Stomach (tissue), 9 donors: ENCODE results near the gene EIF3J. TPM values are rescaled to one million over a fixed set of nuclear protein-coding genes. Genes with fewer than 3 reads are reported as not detected.

Source experiments
- DNase-seq, 2 donors: peaks; one replicate each; pipeline versions ENCODE4 v3.0.0 to v3.0.0-alpha.2; 2013 to 2019
- H3K27ac ChIP-seq, 5 donors: fragments of 200-600 bp in 4 of 5; sonication (generic) in 4 of 5; one replicate each; pipeline ENCODE4 v1.5.1; 2013 to 2019; ENCODE audit warnings: mild to moderate bottlenecking in 1 of 5, moderate library complexity in 1 of 5
- H3K27me3 ChIP-seq, 3 donors: fragments of 200-600 bp; sonication (generic); one replicate each; pipeline ENCODE4 v1.5.1; 2017 to 2019; ENCODE audit warnings: mixed run types in 1 of 3
- H3K36me3 ChIP-seq, 4 donors: fragments of 200-600 bp; sonication (generic); 1 replicate in 3 of 4; 2 replicates in 1 of 4; pipeline ENCODE4 v1.5.1; 2016 to 2019
- H3K4me1 ChIP-seq, 4 donors: fragments of 200-600 bp; sonication (generic); one replicate each; pipeline ENCODE4 v1.5.1; 2016 to 2019
- H3K4me3 ChIP-seq, 4 donors: fragments of 200-600 bp; sonication (generic) in 3 of 4; one replicate each; pipeline ENCODE4 v1.5.1; 2016 to 2019; ENCODE audit warnings: mild to moderate bottlenecking in 1 of 4
- H3K9me3 ChIP-seq, 4 donors: fragments of 200-600 bp; sonication (generic); one replicate each; pipeline ENCODE4 v1.5.1; 2016 to 2019
- CTCF ChIP-seq, 7 experiments: fragments of 450-650 bp in 4 of 7; fragments of 200-600 bp in 3 of 7; sonication (generic) in 3 of 7; IDR thresholded peaks; one replicate each; pipeline ENCODE4 v1.5.1; 2016 to 2019; ENCODE audit warnings: antibody characterized with exemption in 7 of 7, control low read depth in 2 of 7, mild to moderate bottlenecking in 1 of 7
- EP300 ChIP-seq: sonication (generic); formaldehyde crosslinking; IDR thresholded peaks from one replicate; pipeline ENCODE4 v1.6.1; 2017; ENCODE audit warnings: antibody characterized with exemption
- POLR2A ChIP-seq, 4 donors: fragments of 450-650 bp; IDR thresholded peaks; one replicate each; pipeline ENCODE4 v1.6.1; 2016; ENCODE audit warnings: antibody characterized with exemption in 4 of 4, control low read depth in 2 of 4, mild to moderate bottlenecking in 1 of 4, moderate library complexity in 1 of 4
- POLR2AphosphoS5 ChIP-seq, 3 donors: sonication (generic); formaldehyde crosslinking; IDR thresholded peaks; one replicate each; pipeline ENCODE4 v1.6.1; 2016; ENCODE audit warnings: antibody characterized with exemption in 3 of 3
- WGBS, 5 donors: extraction: QIAGEN DNeasy Blood & Tissue Kit in 3 of 5; methylation state at CpG; one replicate each; pipeline versions ENCODE4 v1.1.5 to v1.1.7; 2013 to 2018; 5-methylcytosine and 5-hydroxymethylcytosine counted together
- intact Hi-C: fragments of 100-400 bp; cut with DNase I; formaldehyde crosslinking; loops from one replicate; pipeline ENCODE4 v1.15.1; 2023; ENCODE audit warnings: low total_unique reads
- polyA plus RNA-seq, 3 donors: library from polyadenylated mRNA; stranded (reverse); fragments of 200-250 nt; gene quantifications; one replicate each; pipeline ENCODE4 v1.2.3, GENCODE V29; 2013
- total RNA-seq, 5 donors: library from RNA; depleted of rRNA; stranded (reverse); fragments of >200 nt; gene quantifications; one replicate each; pipeline versions ENCODE4 v1.1.0 to v1.2.3, GENCODE V29; 2014 to 2016
- donor health status: healthy with polysubstance abuse.
- donor health status: Bipolar disorder and iron deficiency.
- donor health status: healthy.

The EIF3J gene
- total and polyA plus RNA-seq, 8 donors = 41.5 to 100 (median 49.0) TPM

- Histone ChIP-seq H3K9me3 (peaks cover 0 to 7% (median 4%) of the 10 kb centered on the region in 4 donors), H3K4me3 (no peak overlapping the region), H3K27me3 (no peaks in the 10 kb centered on the region), H3K4me1 (no peaks in the 10 kb centered on the region), H3K36me3 (peaks cover 59 to 100% (median 100%) of the 10 kb centered on the region in 4 donors), H3K27ac (no peak overlapping the region)
- TF ChIP-seq POLR2A (IDR thresholded peaks at IDR 0.05) (no peak), POLR2AphosphoS5 (IDR thresholded peaks at IDR 0.05) (no peak), EP300 (no peak), CTCF (IDR thresholded peaks at IDR 0.05) (no peak)
- intact Hi-C loops = no loop called here
- no peak for DNase-seq
- 96 to 99% (median 98%) methylated on average over 8 of the region's 8 CpGs for WGBS, 5 donors
Observed at GRCh38 chr15:44565387-44566154, 28.6 kb downstream of the EIF3J start.

- H3K4me3 ChIP-seq = no peak overlapping the region
- intact Hi-C loops = no loop called here
- WGBS, 5 donors = 96 to 100% (median 97%) methylated on average over 4 of the region's 4 CpGs
- H3K36me3 ChIP-seq = peaks cover 53 to 100% (median 100%) of the 10 kb centered on the region in 4 donors
- TF ChIP-seq POLR2A (IDR thresholded peaks at IDR 0.05) = no peak
- no peak for TF ChIP-seq POLR2AphosphoS5 (IDR thresholded peaks at IDR 0.05)
- TF ChIP-seq EP300 = no peak
- no peak for TF ChIP-seq CTCF (IDR thresholded peaks at IDR 0.05)
- H3K9me3 ChIP-seq = peaks cover 0 to 7% (median 4%) of the 10 kb centered on the region in 4 donors
- DNase-seq = no peak
- H3K27ac ChIP-seq = no peak overlapping the region
- no peaks in the 10 kb centered on the region for H3K4me1 ChIP-seq
- no peaks in the 10 kb centered on the region for H3K27me3 ChIP-seq
Observed at GRCh38 chr15:44566155-44566540, 29.2 kb downstream of the EIF3J start.

GRCh38 chr15:44568338-44568737 is 31.4 kb downstream of the EIF3J start:
- Histone ChIP-seq H3K36me3 (peaks cover 55 to 100% (median 98%) of the 10 kb centered on the region in 4 donors), H3K4me3 (no peak overlapping the region), H3K27me3 (no peaks in the 10 kb centered on the region), H3K27ac (no peak overlapping the region), H3K4me1 (no peaks in the 10 kb centered on the region), H3K9me3 (peaks cover 0 to 7% (median 4%) of the 10 kb centered on the region in 4 donors)
- TF ChIP-seq EP300 = no peak
- TF ChIP-seq POLR2A (IDR thresholded peaks at IDR 0.05) = no peak
- no peak for TF ChIP-seq CTCF (IDR thresholded peaks at IDR 0.05)
- TF ChIP-seq POLR2AphosphoS5 (IDR thresholded peaks at IDR 0.05) = no peak
- intact Hi-C loops = no loop called here
- DNase-seq = no peak
- 80 to 92% (median 86%) methylated on average over 3 of the region's 3 CpGs for WGBS, 5 donors

GRCh38 chr15:44569316-44569715 is 32.4 kb downstream of the EIF3J start:
- no peaks in the 10 kb centered on the region for H3K4me1 ChIP-seq
- WGBS, 5 donors = 93 to 98% (median 94%) methylated on average over 4 of the region's 4 CpGs
- TF ChIP-seq POLR2A (IDR thresholded peaks at IDR 0.05) (no peak), POLR2AphosphoS5 (IDR thresholded peaks at IDR 0.05) (no peak), EP300 (no peak), CTCF (IDR thresholded peaks at IDR 0.05) (no peak)
- H3K27me3 ChIP-seq = no peaks in the 10 kb centered on the region
- H3K27ac ChIP-seq = no peak overlapping the region
- DNase-seq = no peak
- H3K9me3 ChIP-seq = peaks cover 0 to 7% (median 4%) of the 10 kb centered on the region in 4 donors
- peaks cover 56 to 100% (median 98%) of the 10 kb centered on the region in 4 donors for H3K36me3 ChIP-seq
- intact Hi-C loops = no loop called here
- no peak overlapping the region for H3K4me3 ChIP-seq
